GM21737 (cell line): ENCODE results near the gene WSB1.
"Not testable (repeated sequence)": the region's sequence is repeated elsewhere in the genome, so short reads cannot be mapped to it uniquely, and the experiment has no call there.

Experiments
- ATAC-seq: cut with Tn5 transposase; IDR thresholded peaks from one replicate; pipeline ENCODE4 v1.9.1; 2021; ENCODE audit warnings: mild to moderate bottlenecking, moderate library complexity; ENCODE audit not compliant: unreplicated experiment

Gene WSB1

DNA sequence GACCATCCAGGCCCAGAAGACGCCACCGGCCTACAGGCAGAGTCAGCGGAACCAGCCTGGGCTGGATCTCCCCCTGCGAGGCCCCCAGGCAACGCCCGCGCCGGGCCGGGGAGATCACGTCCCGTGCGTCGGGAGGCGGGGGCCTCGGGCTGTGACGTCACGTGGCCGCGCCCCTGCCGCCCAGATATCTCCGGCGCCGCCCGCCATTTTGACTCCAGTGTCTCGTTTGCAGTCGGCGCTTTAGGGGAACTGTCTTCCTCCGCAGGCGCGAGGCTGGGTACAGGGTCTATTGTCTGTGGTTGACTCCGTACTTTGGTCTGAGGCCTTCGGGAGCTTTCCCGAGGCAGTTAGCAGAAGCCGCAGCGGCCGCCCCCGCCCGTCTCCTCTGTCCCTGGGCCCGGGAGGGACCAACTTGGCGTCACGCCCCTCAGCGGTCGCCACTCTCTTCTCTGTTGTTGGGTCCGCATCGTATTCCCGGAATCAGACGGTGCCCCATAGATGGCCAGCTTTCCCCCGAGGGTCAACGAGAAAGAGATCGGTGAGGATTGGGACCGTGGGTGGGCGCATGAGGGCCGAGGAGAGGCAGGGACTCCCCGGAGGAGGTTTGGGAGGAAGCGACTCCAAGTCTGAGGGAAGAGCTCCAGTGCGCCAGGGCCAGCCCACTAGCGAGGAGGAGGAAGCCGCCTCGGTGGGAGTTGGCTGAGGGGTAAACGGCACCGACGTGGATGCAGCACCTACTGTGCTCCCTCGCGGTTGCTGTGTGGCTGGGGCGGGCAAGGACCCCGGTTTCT is at the start of gene WSB1:
WSB1 (plus strand) TSS at position 217 of the 791 bp plus-strand sequence; CDS start at position 499, 282 bp downstream.
- ATAC-seq: peak; percentile 80

GRCh38 chr17:27244491-27245223 is 49.3 kb upstream of the WSB1 start:
- ATAC-seq: no peak

GRCh38 chr17:27245230-27245696 is 48.7 kb upstream of the WSB1 start:
- peak; percentile 88 for ATAC-seq

DNA sequence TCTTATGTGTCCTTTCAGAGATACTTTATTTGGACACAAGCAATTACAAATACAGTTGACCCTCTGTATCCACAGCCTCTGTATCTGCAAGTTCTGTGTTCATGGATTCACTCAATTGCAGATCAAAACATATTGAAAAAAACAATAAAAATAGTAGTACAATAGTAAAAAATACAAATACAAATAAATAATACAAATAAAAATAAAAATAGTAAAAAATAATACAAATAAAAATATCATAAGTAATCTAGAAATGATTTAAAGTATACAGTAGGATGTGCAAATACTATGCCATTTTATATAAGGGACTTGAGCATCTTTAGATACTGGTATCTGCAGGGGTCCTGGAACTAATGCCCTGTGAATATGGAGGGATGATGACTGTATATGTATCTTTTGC is 47.4 kb upstream of the WSB1 start:
- ATAC-seq: no peak

GRCh38 chr17:27247071-27247957 is 46.6 kb upstream of the WSB1 start:
- ATAC-seq: no peak

- ATAC-seq: no peak
Observed at GRCh38 chr17:27247958-27248342, 46.0 kb upstream of the WSB1 start.

DNA sequence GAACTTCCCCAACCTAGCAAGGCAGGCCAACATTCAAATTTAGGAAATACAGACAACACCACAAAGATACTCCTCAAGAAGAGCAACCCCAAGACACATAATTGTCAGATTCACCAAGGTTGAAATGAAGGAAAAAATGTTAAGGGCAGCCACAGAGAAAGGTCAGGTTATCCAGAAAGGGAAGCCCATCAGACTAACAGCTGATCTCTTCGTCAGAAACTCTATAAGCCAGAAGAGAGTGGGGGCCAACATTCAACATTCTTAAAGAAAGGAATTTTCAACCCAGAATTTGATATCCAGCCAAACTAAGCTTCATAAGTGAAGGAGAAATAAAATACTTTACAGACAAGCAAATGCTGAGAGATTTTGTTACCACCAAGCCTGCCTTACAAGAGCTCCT is 43.1 kb upstream of the WSB1 start:
- not testable (repeated sequence) for ATAC-seq

DNA sequence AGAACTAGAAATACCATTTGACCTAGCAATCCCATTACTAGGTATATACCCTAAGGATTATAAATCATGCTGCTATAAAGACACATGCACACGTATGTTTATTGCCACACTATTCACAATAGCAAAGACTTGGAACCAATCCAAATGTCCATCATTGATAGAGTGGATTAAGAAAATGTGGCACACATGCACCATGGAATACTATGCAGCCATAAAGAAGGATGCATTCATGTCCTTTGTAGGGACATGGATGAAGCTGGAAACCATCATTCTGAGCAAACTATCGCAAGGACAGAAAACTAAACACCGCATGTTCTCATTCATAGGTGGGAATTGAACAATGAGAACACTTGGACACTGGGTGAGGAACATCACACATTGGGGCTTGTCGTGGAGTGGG is 39.1 kb upstream of the WSB1 start:
- ATAC-seq: not testable (repeated sequence)

DNA sequence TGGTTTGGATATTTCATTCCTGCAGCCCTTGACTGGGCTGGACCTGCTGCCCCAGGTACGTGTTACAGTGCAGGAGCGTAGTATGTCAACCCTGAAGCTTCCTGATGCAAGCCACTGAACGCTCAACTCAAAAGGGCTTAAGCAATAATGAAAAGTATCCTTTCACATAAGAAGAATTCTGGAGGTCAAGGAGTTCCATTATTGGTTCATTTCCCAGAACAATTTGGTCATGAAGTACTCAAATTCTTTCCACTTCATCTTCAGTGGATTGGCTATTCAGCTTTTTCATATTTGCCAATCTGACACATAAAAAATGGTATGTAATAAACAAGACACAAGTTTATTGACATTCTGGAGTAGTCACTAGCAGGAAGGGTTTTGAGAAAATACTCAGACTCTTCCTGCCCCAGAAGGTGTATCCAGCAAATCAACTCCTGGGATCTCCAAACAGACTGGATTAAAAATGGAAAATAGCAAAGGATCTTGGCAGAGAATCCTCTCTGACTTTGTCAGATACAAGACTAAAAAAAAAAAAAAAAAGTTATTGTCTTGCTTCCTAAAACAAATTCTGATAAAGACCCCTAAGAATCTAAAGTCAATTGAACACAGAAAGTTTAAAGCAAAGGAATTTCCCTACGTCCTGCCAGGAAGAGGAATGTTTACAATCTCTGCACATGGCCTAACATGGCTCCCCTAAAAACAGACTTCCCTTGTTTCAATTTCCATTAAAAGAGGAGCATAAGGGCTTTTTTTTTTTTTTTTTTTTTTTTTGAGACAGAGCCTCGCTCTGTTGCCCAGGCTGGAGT is 37.5 kb upstream of the WSB1 start:
- ATAC-seq: no peak

GRCh38 chr17:27257031-27257357 is 36.9 kb upstream of the WSB1 start:
- no peak for ATAC-seq

DNA sequence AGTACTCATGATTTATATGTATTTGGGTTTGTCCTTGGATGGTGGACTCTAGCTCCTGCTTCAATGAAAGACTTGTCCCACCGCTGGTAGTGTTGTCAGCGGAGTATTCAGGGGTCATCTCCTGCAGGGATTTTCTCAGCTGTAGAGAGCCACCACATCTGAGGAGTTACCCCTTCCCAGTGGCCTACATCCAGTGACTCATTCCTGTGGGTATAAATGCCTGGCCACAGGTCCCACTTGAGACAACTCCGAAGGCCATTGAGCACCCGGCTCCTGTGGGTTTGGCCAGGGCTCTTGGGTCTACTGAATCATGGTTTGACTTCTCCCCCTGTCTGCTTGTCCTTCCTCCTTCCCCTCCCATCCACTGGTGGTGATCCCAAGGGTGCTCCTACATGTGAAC is 34.6 kb upstream of the WSB1 start:
- ATAC-seq: no peak

GRCh38 chr17:27263386-27263785 is 30.5 kb upstream of the WSB1 start:
- ATAC-seq: no peak

- no peak for ATAC-seq
Observed at GRCh38 chr17:27264068-27264812, 29.7 kb upstream of the WSB1 start.

- no peak for ATAC-seq
Observed at GRCh38 chr17:27265333-27265732, 28.6 kb upstream of the WSB1 start.

GRCh38 chr17:27266228-27266627 is 27.7 kb upstream of the WSB1 start:
- no peak for ATAC-seq

DNA sequence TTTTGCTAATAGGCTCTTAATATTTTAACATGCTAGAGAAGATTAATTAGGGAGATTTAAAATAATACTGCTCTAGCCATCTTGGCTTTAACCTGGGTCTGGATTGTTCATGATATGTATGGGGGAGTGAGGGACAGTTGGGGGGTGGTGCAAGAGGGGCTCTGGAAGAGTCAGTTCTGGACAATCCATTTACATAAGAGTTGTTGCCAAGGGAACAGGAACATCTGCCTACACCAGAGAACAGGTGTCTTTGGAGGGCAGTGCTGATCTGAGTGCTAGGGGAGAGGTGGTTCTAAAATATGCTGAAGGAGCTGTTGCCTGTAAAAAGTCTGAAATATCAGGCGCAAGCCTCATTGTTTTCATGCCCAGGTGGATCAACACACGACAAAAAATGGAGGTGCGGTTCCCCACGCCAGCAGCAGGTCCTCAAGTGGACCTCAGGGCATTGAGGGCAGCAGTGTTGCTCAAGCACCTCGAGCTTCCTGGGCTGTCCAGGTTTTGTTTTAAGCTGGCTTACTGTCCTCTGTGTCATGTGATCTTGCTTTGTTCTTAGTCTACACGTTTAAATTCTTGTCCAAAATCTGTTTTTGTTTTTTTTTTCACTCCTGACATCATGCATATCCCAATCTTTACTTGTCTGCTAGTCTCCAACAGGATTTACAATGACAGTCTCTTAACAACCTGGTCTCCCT is 25.4 kb upstream of the WSB1 start:
- no peak for ATAC-seq

GRCh38 chr17:27269201-27269600 is 24.7 kb upstream of the WSB1 start:
- no peak for ATAC-seq

DNA sequence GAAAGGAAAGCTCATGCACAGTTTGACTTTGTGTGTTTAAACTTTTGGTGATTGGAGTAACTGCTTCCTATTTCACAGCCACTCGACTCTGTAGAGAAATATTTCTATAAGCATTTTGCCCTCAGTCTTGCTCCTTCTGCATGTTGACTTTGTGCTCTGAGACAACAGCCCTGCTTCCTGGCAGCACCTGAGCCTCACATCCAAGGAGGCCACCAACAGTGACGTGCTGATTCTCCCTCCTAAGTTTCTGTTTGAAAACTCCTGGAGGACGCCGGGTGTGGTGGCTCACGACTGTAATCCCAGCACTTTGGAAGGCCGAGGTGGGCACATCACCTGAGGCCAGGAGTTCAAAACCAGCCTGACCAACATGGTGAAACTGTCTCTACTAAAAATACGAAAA is 23.9 kb upstream of the WSB1 start:
- ATAC-seq: no peak

DNA sequence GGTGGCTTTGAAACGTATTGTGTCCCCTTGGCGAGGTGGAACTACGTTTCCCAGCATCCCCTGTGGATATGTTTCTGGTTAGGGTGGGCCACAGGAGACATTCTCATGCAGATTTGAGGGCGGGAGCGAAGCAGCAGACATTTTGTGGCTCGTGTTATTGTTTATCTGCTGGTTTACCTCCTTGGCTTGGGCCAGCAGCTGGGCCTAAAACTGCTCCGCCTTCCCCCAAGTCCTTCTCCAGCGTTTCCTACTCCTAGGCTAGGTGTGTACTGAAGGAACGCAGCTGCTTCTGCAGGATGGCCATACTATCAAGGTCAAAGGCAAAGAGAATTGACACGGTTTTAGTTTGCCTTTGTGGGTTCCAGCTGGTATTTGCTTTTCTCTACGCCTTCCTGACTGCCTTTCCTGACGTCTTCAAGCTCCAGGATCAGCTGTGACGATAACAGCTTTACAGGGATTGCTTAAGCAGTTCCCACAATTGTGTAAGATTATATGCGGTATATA is 17.2 kb upstream of the WSB1 start:
- no peak for ATAC-seq
